GM12875 (cell line): Measurements from ENCODE around the gene CPT1B.
A peak's percentile ranks its signal among the peaks of the same experiment; 100 is the strongest.

Experiments used
- H3K4me3 ChIP-seq: one replicate; pipeline ENCODE4 v1.5.1; 2011; ENCODE audit warnings: low read depth, low read length, control low read depth
- CTCF ChIP-seq: IDR thresholded peaks from 2 replicates; pipeline ENCODE4 v1.5.1; 2011; ENCODE audit warnings: low read depth, mild to moderate bottlenecking, control low read depth, inconsistent platforms, low read length, moderate library complexity, borderline replicate concordance; ENCODE audit not compliant: insufficient read depth

CPT1B gene

GRCh38 chr22:50526834-50527801 is 51.1 kb downstream of the CPT1B start:
- peak overlapping the region; percentile 89 for H3K4me3 ChIP-seq
- no peak for TF ChIP-seq CTCF

- peak overlapping the region; percentile 89 for H3K4me3 ChIP-seq
- TF ChIP-seq CTCF = peak; percentile 86
These were observed 52.0 kb downstream of the CPT1B start for GRCh38 chr22:50526108-50526833.

GRCh38 chr22:50525858-50526107 is 52.4 kb downstream of the CPT1B start:
- H3K4me3 ChIP-seq = peak overlapping the region; percentile 89
- peak; percentile 59; the same call in 1 of the 2 replicates for TF ChIP-seq CTCF

- TF ChIP-seq CTCF = no peak; the same call in 1 of the 2 replicates
- H3K4me3 ChIP-seq = peak within 1 kb of the TSS; percentile 89
These were observed 52.9 kb downstream of the CPT1B start, which contains the start of gene SCO2 for GRCh38 chr22:50525104-50525857. TSS of gene SCO2 (minus strand) at chr22:50525598. CDS start at chr22:50524411, 1,187 bp downstream.

- H3K4me3 ChIP-seq = peak overlapping the region; percentile 89
- no peak for TF ChIP-seq CTCF
These were observed 53.5 kb downstream of the CPT1B start for GRCh38 chr22:50524676-50525103.

- H3K4me3 ChIP-seq = peak overlapping the region; percentile 89
- TF ChIP-seq CTCF = no peak
These were observed 54.2 kb downstream of the CPT1B start for GRCh38 chr22:50523806-50524675.
